Mucosa of stomach (tissue), 1 donor: Measurements from ENCODE around the gene AK5.
"Not testable (repeated sequence)": the region's sequence is repeated elsewhere in the genome, so short reads cannot be mapped to it uniquely, and the experiment has no call there.

ENCODE experiments used
- H3K27me3 ChIP-seq: one replicate; pipeline ENCODE4 v1.7.0; 2013; ENCODE audit warnings: mild to moderate bottlenecking, low read length; ENCODE audit not compliant: control insufficient read depth, insufficient read depth
- H3K36me3 ChIP-seq: one replicate; pipeline ENCODE4 v1.7.0; 2013; ENCODE audit warnings: low read length; ENCODE audit not compliant: control insufficient read depth, insufficient read depth
- H3K4me1 ChIP-seq: one replicate; pipeline ENCODE4 v1.7.0; 2013; ENCODE audit warnings: mild to moderate bottlenecking, low read length; ENCODE audit not compliant: control insufficient read depth, insufficient read depth
- H3K4me3 ChIP-seq: one replicate; pipeline ENCODE4 v1.7.0; 2013; ENCODE audit warnings: low read length
- H3K9ac ChIP-seq: one replicate; pipeline ENCODE4 v1.7.0; 2013; ENCODE audit warnings: mild to moderate bottlenecking, low read length, moderate library complexity
- H3K9me3 ChIP-seq: one replicate; pipeline ENCODE4 v1.7.0; 2013; ENCODE audit warnings: mild to moderate bottlenecking, low read length, moderate library complexity; ENCODE audit not compliant: control insufficient read depth
- donor health status: Pancreatic carcinoma.

AK5 gene

DNA sequence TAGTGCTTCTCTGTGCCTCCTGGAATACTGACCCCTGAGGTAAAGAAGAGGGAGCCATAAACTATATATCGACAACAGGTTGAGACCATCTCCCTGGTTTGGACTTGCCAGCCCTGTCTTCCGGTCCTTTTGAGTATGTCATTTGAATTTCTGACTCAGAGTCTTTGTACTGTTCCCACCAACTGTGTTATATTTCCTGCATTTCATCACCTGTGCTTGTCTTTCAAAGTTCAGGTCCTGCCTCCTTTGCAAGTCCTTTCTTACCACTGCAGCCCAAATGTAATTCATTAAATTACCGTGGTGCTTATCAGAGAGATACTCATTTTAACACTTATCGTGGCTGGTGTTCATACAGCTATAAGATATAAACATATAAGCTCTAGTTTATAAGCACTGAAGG, 10.7 kb downstream of the AK5 start:
- Histone ChIP-seq H3K27me3 (no peaks in the 10 kb centered on the region), H3K36me3 (no peaks in the 10 kb centered on the region), H3K4me1 (no peaks in the 10 kb centered on the region), H3K9me3 (no peaks in the 10 kb centered on the region), H3K9ac (no peak overlapping the region), H3K4me3 (no peak overlapping the region)

DNA sequence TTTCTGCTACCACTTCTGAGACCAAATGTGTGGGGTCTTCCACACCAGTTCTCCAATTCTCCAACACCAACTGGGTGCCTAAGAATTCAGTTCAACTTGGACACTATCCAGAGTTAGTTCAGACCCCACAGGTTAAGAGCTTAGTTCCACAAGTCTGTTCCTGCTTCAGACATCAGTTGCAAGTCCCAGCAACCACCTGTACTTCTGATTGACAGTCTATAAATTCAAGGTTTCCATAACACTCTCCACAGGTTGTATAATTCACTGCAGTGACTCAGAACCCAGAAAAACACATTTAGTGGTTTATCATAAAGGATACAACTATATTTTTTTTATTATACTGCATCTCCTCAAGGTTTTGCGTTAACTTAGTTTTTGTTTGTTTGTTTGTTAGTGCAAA, 18.7 kb downstream of the AK5 start:
- Histone ChIP-seq H3K9me3 (no peaks in the 10 kb centered on the region), H3K36me3 (no peaks in the 10 kb centered on the region), H3K9ac (no peak overlapping the region), H3K4me3 (no peak overlapping the region), H3K27me3 (no peaks in the 10 kb centered on the region), H3K4me1 (no peaks in the 10 kb centered on the region)

GRCh38 chr1:77303387-77303786, 21.6 kb downstream of the AK5 start:
- H3K9me3 ChIP-seq, result no peaks in the 10 kb centered on the region
- H3K9ac ChIP-seq, result no peak overlapping the region
- H3K27me3 ChIP-seq, result no peaks in the 10 kb centered on the region
- no peak overlapping the region for H3K4me3 ChIP-seq
- no peaks in the 10 kb centered on the region for H3K36me3 ChIP-seq
- H3K4me1 ChIP-seq, result no peaks in the 10 kb centered on the region

DNA sequence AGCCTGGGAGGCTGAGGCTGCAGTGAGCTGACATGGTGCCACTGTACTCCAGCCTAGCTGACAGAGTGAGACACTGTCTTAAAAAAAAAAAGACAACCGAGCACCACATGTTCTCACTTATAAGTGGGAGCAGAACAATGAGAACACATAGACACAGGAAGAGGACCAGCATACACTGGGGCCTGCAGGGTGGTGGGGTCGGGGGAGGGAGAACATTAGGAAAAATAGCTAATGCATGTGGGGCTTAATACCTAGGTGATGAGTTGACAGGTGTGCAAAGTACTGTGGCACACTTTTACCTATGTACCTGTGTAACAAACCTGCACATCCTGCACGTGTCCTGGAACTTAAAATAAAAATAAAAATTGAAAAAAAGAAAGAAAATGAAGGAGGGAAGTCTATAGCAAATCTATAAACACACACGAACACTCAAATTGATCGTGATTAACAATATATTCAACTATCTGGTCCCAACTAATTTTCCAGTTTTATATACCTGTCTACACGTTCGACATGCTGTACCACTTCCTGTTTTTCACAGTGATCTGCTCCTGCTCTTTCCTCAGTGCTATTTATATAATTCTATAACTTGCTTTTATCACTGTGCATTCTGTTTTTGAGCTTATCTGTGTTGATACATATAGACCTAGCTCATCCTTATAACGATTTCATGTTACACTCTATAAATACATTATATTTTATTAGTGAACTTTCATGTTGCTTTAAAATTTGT, 27.2 kb downstream of the AK5 start:
- Histone ChIP-seq H3K9ac (no peak overlapping the region), H3K9me3 (no peaks in the 10 kb centered on the region), H3K4me1 (no peaks in the 10 kb centered on the region), H3K27me3 (no peaks in the 10 kb centered on the region), H3K4me3 (no peak overlapping the region), H3K36me3 (no peaks in the 10 kb centered on the region)

DNA sequence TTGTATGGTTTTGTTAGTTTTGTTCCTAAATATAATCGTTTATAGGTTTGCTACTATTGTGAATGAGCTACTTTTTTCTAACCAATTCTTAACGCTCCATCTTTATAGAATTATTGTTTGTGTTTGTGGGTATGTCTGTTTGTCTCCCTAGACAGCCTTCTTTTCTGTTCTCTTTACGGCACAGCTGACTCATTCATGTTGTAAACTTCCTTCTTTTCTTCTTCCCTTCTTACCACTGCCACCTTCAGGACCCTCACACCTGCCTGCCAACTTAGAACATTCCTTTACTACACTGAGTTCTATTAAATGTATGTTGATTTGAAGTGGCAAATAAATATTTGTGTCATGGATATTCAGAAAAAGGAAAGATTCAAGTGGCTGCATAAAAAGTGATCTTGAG, 29.1 kb downstream of the AK5 start:
- Histone ChIP-seq H3K4me3 (no peak overlapping the region), H3K9me3 (no peaks in the 10 kb centered on the region), H3K4me1 (no peaks in the 10 kb centered on the region), H3K9ac (no peak overlapping the region), H3K27me3 (no peaks in the 10 kb centered on the region), H3K36me3 (no peaks in the 10 kb centered on the region)

DNA sequence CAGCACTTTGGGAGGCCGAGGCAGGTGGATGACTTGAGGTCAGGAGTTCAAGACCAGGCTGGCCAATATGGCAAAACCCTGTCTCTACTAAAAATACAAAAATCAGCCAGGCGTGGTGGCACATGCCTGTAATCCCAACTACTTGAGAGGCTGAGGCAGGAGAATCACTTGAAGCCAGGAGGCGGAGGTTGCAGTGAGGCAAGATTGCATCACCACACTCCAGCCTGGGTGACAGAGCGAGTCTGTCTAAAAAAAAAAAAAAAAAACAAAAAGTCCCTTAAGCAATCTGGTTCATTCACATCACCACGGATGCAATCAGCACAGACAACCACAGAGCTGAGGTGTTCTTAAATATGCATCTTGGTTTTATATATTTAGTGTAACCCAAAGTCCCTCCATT, 30.5 kb downstream of the AK5 start:
- H3K27me3 ChIP-seq, H3K4me3 ChIP-seq, H3K4me1 ChIP-seq, H3K9ac ChIP-seq, H3K9me3 ChIP-seq, H3K36me3 ChIP-seq: not testable (repeated sequence)

- no peaks in the 10 kb centered on the region for H3K27me3 ChIP-seq
- H3K9ac ChIP-seq, result no peak overlapping the region
- no peak overlapping the region for H3K4me3 ChIP-seq
- H3K9me3 ChIP-seq, result no peaks in the 10 kb centered on the region
- H3K36me3 ChIP-seq, result no peaks in the 10 kb centered on the region
- H3K4me1 ChIP-seq, result no peaks in the 10 kb centered on the region
Observed at GRCh38 chr1:77313491-77313890, 31.7 kb downstream of the AK5 start.

GRCh38 chr1:77316006-77316405, 34.2 kb downstream of the AK5 start:
- H3K27me3 ChIP-seq, result no peaks in the 10 kb centered on the region
- H3K36me3 ChIP-seq, result no peaks in the 10 kb centered on the region
- H3K9ac ChIP-seq, result no peak overlapping the region
- no peaks in the 10 kb centered on the region for H3K9me3 ChIP-seq
- no peaks in the 10 kb centered on the region for H3K4me1 ChIP-seq
- H3K4me3 ChIP-seq, result no peak overlapping the region

DNA sequence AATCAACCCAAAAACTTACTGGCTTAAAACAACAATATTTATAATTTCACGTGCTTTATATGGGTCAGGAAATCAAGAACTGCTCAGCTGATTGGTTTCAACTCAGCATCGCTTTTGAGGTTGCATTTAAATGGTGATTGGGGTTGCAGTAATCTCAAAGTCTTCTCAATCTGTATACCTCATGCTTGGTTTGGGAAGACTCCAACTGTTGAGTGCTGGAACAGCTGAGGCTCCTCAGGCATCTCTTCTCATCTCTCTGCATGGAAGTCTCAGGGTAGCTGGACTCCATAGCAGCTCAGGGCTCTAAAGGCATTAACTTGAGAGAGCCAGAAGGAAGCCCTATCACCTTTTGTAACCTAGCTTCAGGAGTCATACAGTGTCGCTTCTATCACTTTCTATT, 35.1 kb downstream of the AK5 start:
- H3K9ac ChIP-seq, result no peak overlapping the region
- no peaks in the 10 kb centered on the region for H3K27me3 ChIP-seq
- H3K4me1 ChIP-seq, result no peaks in the 10 kb centered on the region
- H3K9me3 ChIP-seq, result no peaks in the 10 kb centered on the region
- no peaks in the 10 kb centered on the region for H3K36me3 ChIP-seq
- no peak overlapping the region for H3K4me3 ChIP-seq

GRCh38 chr1:77319036-77319705, 37.4 kb downstream of the AK5 start:
- H3K4me1 ChIP-seq, result no peaks in the 10 kb centered on the region
- no peaks in the 10 kb centered on the region for H3K36me3 ChIP-seq
- H3K4me3 ChIP-seq, result no peak overlapping the region
- no peaks in the 10 kb centered on the region for H3K27me3 ChIP-seq
- H3K9ac ChIP-seq, result no peak overlapping the region
- no peaks in the 10 kb centered on the region for H3K9me3 ChIP-seq

- Histone ChIP-seq H3K4me3 (no peak overlapping the region), H3K36me3 (no peaks in the 10 kb centered on the region), H3K27me3 (no peaks in the 10 kb centered on the region), H3K9ac (no peak overlapping the region), H3K4me1 (no peaks in the 10 kb centered on the region), H3K9me3 (no peaks in the 10 kb centered on the region)
Observed at GRCh38 chr1:77322061-77322900, 40.5 kb downstream of the AK5 start.

DNA sequence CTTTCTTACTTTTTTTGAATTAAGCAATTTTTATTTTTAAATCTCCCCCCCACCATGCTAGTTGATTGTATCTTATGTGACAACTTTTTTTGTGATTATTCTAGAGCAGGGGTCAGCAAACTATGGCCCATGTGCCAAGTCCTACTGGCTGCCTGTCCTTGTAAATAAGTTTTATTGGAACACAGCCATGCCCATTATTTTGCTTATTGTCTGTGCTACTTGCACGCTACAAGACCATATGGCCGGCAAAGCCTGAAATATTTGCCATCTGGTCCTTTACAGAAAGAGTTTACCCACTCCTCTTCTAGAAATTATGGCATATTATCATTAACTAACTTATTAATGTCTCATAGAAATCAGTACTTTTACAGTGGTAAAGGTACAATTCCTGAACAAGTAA, 51.7 kb downstream of the AK5 start:
- Histone ChIP-seq H3K36me3 (no peaks in the 10 kb centered on the region), H3K4me1 (no peaks in the 10 kb centered on the region), H3K9me3 (no peaks in the 10 kb centered on the region), H3K27me3 (no peaks in the 10 kb centered on the region), H3K9ac (no peak overlapping the region), H3K4me3 (no peak overlapping the region)
